Neural crest cell (in vitro differentiated cells): Measurements from ENCODE around the gene DMBX1. TPM values are rescaled to one million over a fixed set of nuclear protein-coding genes. Genes with fewer than 3 reads are reported as not detected.

ENCODE experiments used
- DNase-seq: peaks from one replicate; pipeline ENCODE4 v3.0.0; 2021; ENCODE audit warnings: low read depth, mixed read lengths, low spot score
- H3K27ac Mint-ChIP-seq: one replicate; pipeline ENCODE4 v1.8.0; 2021; ENCODE audit warnings: mild to moderate bottlenecking, mixed read lengths; ENCODE audit not compliant: unreplicated experiment
- H3K27me3 Mint-ChIP-seq: 2 replicates; pipeline ENCODE4 v1.8.0; 2021; ENCODE audit warnings: low read depth, mild to moderate bottlenecking, mixed read lengths
- H3K36me3 Mint-ChIP-seq: 2 replicates; pipeline ENCODE4 v1.8.0; 2021; ENCODE audit warnings: low read depth, mild to moderate bottlenecking, mixed read lengths
- H3K4me1 Mint-ChIP-seq: 2 replicates; pipeline ENCODE4 v1.8.0; 2021; ENCODE audit warnings: mixed read lengths
- H3K4me3 Mint-ChIP-seq: one replicate; pipeline ENCODE4 v1.8.0; 2021; ENCODE audit warnings: mild to moderate bottlenecking, mixed read lengths
- H3K9me3 Mint-ChIP-seq: 2 replicates; pipeline ENCODE4 v1.8.0; 2021; ENCODE audit warnings: mixed read lengths
- total RNA-seq: library from RNA; stranded (reverse); gene quantifications from 2 replicates; pipeline ENCODE4 v1.2.1, GENCODE V29; 2021
- TF ChIP-seq, protein P1 (sequence below): fragments of 200-600 bp; sonication (generic); conservative IDR thresholded peaks from 2 replicates; pipeline ENCODE4 v1.5.0; 2021; ENCODE audit warnings: antibody characterized with exemption, mild to moderate bottlenecking

Gene DMBX1
- total RNA-seq, 1 donor from 2014 or later, result not detected

DNA sequence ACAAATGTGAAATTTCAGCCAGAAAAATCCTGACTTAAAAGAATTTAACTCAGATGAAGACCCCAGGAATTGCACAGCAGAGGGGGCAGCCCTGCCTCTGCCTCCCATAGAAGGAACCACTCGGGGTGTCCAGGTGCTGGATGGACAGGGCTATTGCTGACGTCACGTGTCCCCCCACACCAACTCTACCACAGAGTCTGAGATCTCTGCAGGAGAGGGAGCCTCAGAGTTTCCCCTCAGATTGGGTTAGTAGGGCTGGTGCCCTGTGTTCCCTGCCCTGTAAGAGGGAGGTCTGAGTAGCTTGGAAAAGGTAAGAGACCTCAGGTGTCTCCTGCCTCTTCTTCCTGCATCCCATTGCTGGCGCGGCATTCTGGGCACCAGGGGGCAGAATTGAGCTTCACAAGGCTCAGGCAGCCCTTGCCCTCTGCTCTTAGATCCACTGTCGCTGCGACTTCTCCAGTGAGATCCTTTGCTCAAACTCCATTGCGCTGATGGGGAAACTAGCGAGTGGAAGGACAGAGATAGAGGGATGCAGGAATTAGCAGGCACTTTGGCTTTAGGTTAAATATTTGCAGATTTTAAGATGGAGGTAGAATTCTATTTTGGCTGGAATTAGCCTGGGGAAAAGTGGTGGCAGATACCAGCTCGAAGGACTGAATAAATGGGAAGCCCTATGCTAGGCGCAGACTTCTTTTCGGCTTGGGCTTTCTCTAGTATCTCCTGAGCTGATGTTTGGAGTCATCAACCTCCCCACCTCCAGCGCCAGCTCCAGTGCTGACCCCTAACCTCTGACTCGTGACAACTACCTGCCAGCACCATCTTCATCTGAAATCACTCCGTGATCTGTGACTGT lies 42.8 kb upstream of the DMBX1 start:
- peak overlapping the region; percentile 67 for H3K4me3 Mint-ChIP-seq
- H3K27ac Mint-ChIP-seq, result no peak overlapping the region

GRCh38 chr1:46447499-46448108 lies 42.0 kb upstream of the DMBX1 start:
- Mint-ChIP-seq H3K36me3 (no peaks in the 10 kb centered on the region), H3K4me1 (peaks cover 16% of the 10 kb centered on the region), H3K9me3 (no peaks in the 10 kb centered on the region), H3K4me3 (peak overlapping the region; percentile 31), H3K27me3 (peaks cover 87% of the 10 kb centered on the region), H3K27ac (no peak overlapping the region)
- TF ChIP-seq, protein P1, sequence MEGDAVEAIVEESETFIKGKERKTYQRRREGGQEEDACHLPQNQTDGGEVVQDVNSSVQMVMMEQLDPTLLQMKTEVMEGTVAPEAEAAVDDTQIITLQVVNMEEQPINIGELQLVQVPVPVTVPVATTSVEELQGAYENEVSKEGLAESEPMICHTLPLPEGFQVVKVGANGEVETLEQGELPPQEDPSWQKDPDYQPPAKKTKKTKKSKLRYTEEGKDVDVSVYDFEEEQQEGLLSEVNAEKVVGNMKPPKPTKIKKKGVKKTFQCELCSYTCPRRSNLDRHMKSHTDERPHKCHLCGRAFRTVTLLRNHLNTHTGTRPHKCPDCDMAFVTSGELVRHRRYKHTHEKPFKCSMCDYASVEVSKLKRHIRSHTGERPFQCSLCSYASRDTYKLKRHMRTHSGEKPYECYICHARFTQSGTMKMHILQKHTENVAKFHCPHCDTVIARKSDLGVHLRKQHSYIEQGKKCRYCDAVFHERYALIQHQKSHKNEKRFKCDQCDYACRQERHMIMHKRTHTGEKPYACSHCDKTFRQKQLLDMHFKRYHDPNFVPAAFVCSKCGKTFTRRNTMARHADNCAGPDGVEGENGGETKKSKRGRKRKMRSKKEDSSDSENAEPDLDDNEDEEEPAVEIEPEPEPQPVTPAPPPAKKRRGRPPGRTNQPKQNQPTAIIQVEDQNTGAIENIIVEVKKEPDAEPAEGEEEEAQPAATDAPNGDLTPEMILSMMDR, result no peak
- no peak for DNase-seq

More for the DNA sequence above, 42.8 kb upstream of the DMBX1 start:
- DNase-seq, result peak; percentile 90
- H3K9me3 Mint-ChIP-seq, result no peaks in the 10 kb centered on the region
- H3K36me3 Mint-ChIP-seq, result no peaks in the 10 kb centered on the region
- TF ChIP-seq, protein P1, result peak; percentile 92
- peaks cover 86% of the 10 kb centered on the region for H3K27me3 Mint-ChIP-seq
- H3K4me1 Mint-ChIP-seq, result peaks cover 20% of the 10 kb centered on the region

DNA sequence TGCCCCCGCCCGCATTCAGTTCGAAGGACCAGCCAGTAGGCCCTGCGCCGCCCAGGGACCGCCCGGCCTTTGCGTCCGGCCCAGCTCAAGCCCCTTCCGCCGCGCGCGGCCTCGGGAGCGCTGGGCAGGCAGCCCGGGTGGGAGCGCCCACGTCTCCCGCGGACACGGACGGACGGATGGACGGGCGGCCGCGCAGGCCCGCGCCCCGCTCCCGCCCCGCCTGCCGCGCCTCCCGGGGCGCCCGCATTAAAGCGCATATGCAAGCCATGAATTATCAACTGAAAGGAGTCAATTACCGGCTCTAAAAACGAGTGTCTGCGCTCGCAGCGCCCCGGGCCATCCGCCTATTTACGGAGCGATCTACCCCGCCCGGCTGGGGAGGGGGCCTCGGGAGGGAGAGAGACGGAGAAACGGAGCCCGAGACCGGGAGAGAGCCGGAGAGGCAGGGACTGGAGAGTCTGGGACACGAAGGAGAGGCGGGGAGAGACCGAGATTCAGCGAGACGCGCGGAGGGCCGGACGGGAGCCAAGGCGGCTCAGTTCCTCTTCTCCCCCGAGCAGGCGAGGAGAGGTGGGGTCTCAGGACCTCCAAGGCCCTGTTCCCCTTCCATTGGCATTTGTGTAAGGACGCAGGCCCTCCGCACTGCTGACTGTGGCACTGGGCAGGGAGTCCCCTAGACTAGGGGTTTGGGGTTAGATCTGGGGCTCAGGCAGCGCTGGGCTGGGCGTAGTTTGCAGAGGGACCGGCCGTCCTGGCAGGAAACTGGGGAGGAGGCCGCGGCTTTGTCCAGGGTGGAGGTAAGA lies 41.3 kb upstream of the DMBX1 start:
- Mint-ChIP-seq H3K9me3 (no peaks in the 10 kb centered on the region), H3K27ac (no peak overlapping the region), H3K4me1 (peaks cover 12% of the 10 kb centered on the region), H3K27me3 (peaks cover 92% of the 10 kb centered on the region), H3K4me3 (peak overlapping the region; percentile 52), H3K36me3 (no peaks in the 10 kb centered on the region)
- TF ChIP-seq, protein P1, result no peak
- peak; percentile 24 for DNase-seq

DNA sequence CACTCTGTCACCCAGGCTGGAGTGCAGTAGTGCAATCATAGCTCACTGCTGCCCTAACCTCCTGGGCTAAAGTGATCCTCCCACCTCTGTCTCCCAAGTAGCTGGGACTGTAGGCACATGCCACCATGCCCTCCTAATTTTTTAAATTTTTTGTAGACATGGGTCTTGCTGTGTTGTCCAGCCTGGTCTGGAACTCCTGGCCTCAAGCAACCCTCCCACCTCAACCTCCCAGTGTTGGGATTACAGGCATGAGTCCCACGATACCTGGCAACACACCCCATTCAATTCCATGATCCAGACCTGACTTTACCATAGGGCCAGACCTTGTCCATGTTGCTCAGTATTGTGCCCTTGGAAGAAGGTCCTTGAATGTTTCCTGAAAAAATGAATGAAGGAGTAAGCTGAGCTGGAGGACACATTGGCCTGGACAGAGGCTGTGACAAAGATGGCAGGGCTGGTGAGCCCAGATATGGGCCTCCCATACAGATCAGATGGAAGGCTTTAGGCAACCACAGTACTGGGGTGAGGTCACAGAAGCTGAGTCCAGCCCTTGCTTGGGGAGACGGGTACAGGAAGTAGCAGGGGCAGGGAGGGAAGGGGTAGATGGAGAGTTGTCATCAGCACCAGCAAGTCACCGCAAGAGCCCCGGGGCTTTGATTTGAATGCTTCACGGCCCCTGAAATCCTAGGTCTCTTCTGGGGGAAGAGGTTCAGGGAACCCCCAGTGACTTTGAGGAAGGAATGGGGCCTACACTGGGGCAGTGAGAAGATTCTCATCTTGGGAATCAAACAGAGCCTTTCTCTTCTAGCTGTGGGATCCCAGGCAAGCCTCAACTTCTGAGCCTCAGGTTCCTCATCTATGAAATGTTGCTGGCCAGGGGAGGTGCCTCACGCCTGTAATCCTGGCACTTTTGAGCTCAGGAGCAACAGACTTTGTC lies 40.1 kb upstream of the DMBX1 start:
- no peak overlapping the region for H3K4me3 Mint-ChIP-seq
- peaks cover 12% of the 10 kb centered on the region for H3K4me1 Mint-ChIP-seq
- no peak for DNase-seq
- TF ChIP-seq, protein P1, result no peak
- peaks cover 95% of the 10 kb centered on the region for H3K27me3 Mint-ChIP-seq
- no peaks in the 10 kb centered on the region for H3K36me3 Mint-ChIP-seq
- H3K9me3 Mint-ChIP-seq, result no peaks in the 10 kb centered on the region
- no peak overlapping the region for H3K27ac Mint-ChIP-seq
